Measurements from ENCODE around the gene EDARADD. TPM values are rescaled to one million over a fixed set of nuclear protein-coding genes. Genes with fewer than 3 reads are reported as not detected.

EDARADD gene
- total and polyA plus RNA-seq, 2 of the 13 experiments (the other 11 are each of a cell fraction or from before 2014, with no cell fraction given) = 0.03 TPM; not detected in 1

DNA sequence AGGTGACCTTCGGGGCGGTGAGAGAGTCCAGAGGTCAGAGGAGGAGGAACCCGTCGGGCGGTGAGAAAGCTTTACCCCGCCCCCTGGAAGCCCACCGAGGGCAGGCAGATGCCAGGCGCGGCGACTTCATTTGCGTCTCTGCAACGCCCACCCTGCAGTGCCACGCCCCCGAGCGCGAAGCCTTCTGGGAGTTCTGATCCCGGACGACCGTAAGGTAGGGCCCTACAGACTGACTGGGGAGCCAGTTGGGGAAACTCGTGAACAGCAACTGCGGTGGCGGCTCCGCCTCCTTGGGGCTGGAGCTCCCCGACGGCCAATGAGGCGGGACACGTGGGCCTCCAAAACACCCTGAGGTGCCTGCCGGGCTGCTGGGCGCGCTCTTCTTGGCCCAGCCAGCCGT, 46.0 kb upstream of the EDARADD start:
- no peak overlapping the region for H3K27ac ChIP-seq (ENCODE audit: extremely low read length, insufficient read depth, low read length)
- DNase-seq (ENCODE audit: low spot score) = no peak
- no peaks in the 10 kb centered on the region for H3K9me3 ChIP-seq (ENCODE audit: low read length)
- H2AFZ ChIP-seq (ENCODE audit: low read length) = no peak overlapping the region
- in situ Hi-C loops (cut with HindIII; ENCODE audit: extremely low pct_ligation_motif_present, low pct_unique_long_range_greater_than_20kb) = no loop called here
- no peaks in the 10 kb centered on the region for H3K79me2 ChIP-seq (ENCODE audit: insufficient read depth, low read length)
- H3K4me3 ChIP-seq (replicated peaks in 1 of 3; ENCODE audit: insufficient read depth in 1 of 3, low read depth in 2 of 3, low read length in 3 of 3) = no peak overlapping the region
- no TSS peak for BruUV-seq (replicated peaks)
- H3K4me1 ChIP-seq (ENCODE audit: insufficient read depth, low read length) = no peaks in the 10 kb centered on the region
- TF ChIP-seq RCOR2 (CRISPR knock-in tag; IDR thresholded peaks at IDR 0.05) = no peak
- TF ChIP-seq AGO1 (IDR thresholded peaks at IDR 0.05; ENCODE audit: low read depth, low read length, poor library complexity, severe bottlenecking) = peak; percentile 37
- ATAC-seq = no peak
- ChIA-PET CTCF (ENCODE audit: low intra/inter-chr PET ratio, low total read pairs) (no interaction called here), POLR2A (no interaction called here)
- no peak for FAIRE-seq
- H3K4me2 ChIP-seq (ENCODE audit: low read depth, low read length) = no peak overlapping the region
- H3K27me3 ChIP-seq (ENCODE audit: control insufficient read depth in 1 of 2, insufficient read depth in 2 of 2, low read length in 2 of 2) = no peaks in the 10 kb centered on the region; a peak in 2 of 5 replicates
- no peaks in the 10 kb centered on the region for H4K20me1 ChIP-seq (ENCODE audit: insufficient read depth, low read length)
- no peaks in the 10 kb centered on the region for H3K36me3 ChIP-seq (replicated peaks in 1 of 2; ENCODE audit: control insufficient read depth in 1 of 2, insufficient read depth in 2 of 2, low read length in 2 of 2)
- intact Hi-C loops (cut with micrococcal nuclease; ENCODE audit: unreplicated experiment) = no loop called here
- 64% methylated on average over 12 of the region's 31 CpGs for WGBS (ENCODE audit: low lambda C conversion rate)
- no peak overlapping the region for H3K9ac ChIP-seq (ENCODE audit: insufficient read depth, low read depth, low read length)

DNA sequence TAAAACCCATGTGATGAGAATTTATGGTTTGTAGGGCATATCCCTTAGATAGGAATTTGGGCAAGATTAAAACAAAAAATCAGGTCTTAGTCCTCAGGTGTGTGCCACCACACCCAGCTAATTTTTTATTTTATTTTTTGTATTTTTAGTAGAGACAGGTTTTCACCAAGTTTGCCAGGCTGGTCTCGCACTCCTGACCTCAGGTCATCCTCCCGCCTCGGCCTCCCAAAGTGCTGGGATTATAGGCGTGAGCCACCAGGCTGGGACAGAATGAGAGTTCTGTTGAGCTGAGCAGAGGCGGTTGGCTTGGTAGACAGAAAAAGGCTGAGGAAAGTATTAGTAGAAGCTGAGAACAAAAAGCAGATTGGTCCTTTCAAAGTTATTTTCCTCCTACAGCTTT, 43.8 kb upstream of the EDARADD start:
- no peak overlapping the region for H3K9ac ChIP-seq (ENCODE audit: insufficient read depth, low read depth, low read length)
- in situ Hi-C loops (cut with HindIII; ENCODE audit: extremely low pct_ligation_motif_present, low pct_unique_long_range_greater_than_20kb) (no loop called here), intact Hi-C loops (cut with micrococcal nuclease; ENCODE audit: unreplicated experiment) (no loop called here)
- H3K27me3 ChIP-seq (ENCODE audit: control insufficient read depth in 1 of 2, insufficient read depth in 2 of 2, low read length in 2 of 2) = no peaks in the 10 kb centered on the region; a peak in 2 of 5 replicates
- DNase-seq (ENCODE audit: low spot score) = no peak
- H3K9me3 ChIP-seq (ENCODE audit: low read length) = no peaks in the 10 kb centered on the region
- H4K20me1 ChIP-seq (ENCODE audit: insufficient read depth, low read length) = no peaks in the 10 kb centered on the region
- POLR2A ChIA-PET = no interaction called here
- CTCF ChIA-PET (ENCODE audit: low intra/inter-chr PET ratio, low total read pairs) = no interaction called here
- 46% methylated on average over 5 of the region's 5 CpGs for WGBS (ENCODE audit: low lambda C conversion rate)
- H2AFZ ChIP-seq (ENCODE audit: low read length) = no peak overlapping the region
- no peaks in the 10 kb centered on the region for H3K36me3 ChIP-seq (replicated peaks in 1 of 2; ENCODE audit: control insufficient read depth in 1 of 2, insufficient read depth in 2 of 2, low read length in 2 of 2)
- no TSS peak for BruUV-seq (replicated peaks)
- H3K4me1 ChIP-seq (ENCODE audit: insufficient read depth, low read length) = no peaks in the 10 kb centered on the region
- no peak overlapping the region for H3K27ac ChIP-seq (ENCODE audit: extremely low read length, insufficient read depth, low read length)
- H3K79me2 ChIP-seq (ENCODE audit: insufficient read depth, low read length) = no peaks in the 10 kb centered on the region
- no peak overlapping the region for H3K4me3 ChIP-seq (replicated peaks in 1 of 3; ENCODE audit: insufficient read depth in 1 of 3, low read depth in 2 of 3, low read length in 3 of 3)
- FAIRE-seq = no peak
- no peak overlapping the region for H3K4me2 ChIP-seq (ENCODE audit: low read depth, low read length)
- ATAC-seq = no peak
- TF ChIP-seq ZBTB3 (CRISPR knock-in tag; IDR thresholded peaks at IDR 0.05; ENCODE audit: borderline replicate concordance, low read depth) = no peak
- no peak for TF ChIP-seq ARID4A (CRISPR knock-in tag; IDR thresholded peaks at IDR 0.05; ENCODE audit: borderline replicate concordance)
- no peak for TF ChIP-seq SP5 (CRISPR knock-in tag; IDR thresholded peaks at IDR 0.05; ENCODE audit: borderline replicate concordance, low read depth)
- TF ChIP-seq REPIN1 (CRISPR knock-in tag; IDR thresholded peaks at IDR 0.05; ENCODE audit: borderline replicate concordance, low read depth) = no peak
- no peak for TF ChIP-seq MYNN (CRISPR knock-in tag; IDR thresholded peaks at IDR 0.05; ENCODE audit: low read depth)
- TF ChIP-seq MIER3 (CRISPR knock-in tag; IDR thresholded peaks at IDR 0.05; ENCODE audit: borderline replicate concordance) = no peak
- TF ChIP-seq ZNF263 (CRISPR knock-in tag; IDR thresholded peaks at IDR 0.05) = no peak
- no peak for TF ChIP-seq SALL1 (CRISPR knock-in tag; IDR thresholded peaks at IDR 0.05)
- no peak for TF ChIP-seq ZBTB33 (CRISPR knock-in tag; IDR thresholded peaks at IDR 0.05)
- TF ChIP-seq CERS6 (CRISPR knock-in tag; IDR thresholded peaks at IDR 0.05) = no peak

Measured in HepG2 (cell line).